ENCODE measurements around the gene UBE2G2. TPM values are rescaled to one million over a fixed set of nuclear protein-coding genes. Genes with fewer than 3 reads are reported as not detected.

Gene UBE2G2
- total RNA-seq, 1 experiment from 2014 or later: 117 TPM

GRCh38 chr21:44805859-44806258, 4.2 kb upstream of the UBE2G2 start (continued):
- TF ChIP-seq CTCF (IDR thresholded peaks at IDR 0.05) (no peak), NR3C1 (CRISPR knock-in tag; conservative IDR thresholded peaks at IDR 0.05; ENCODE audit: low read depth) (no peak), ZNF425 (CRISPR knock-in tag; conservative IDR thresholded peaks at IDR 0.05) (no peak), ZNF263 (CRISPR knock-in tag; IDR thresholded peaks at IDR 0.05; ENCODE audit: low read depth) (no peak), NR2C2 (CRISPR knock-in tag; IDR thresholded peaks at IDR 0.05) (no peak), ATF2 (CRISPR knock-in tag; IDR thresholded peaks at IDR 0.05; ENCODE audit: borderline replicate concordance, low read depth) (no peak)

- no peaks in the 10 kb centered on the region for H3K9me3 Mint-ChIP-seq
- no peak for DNase-seq (ENCODE audit: low spot score)
- ATAC-seq: no peak
- peaks cover 19% of the 10 kb centered on the region for H3K4me1 Mint-ChIP-seq
- CTCF ChIA-PET: interaction anchor here (0.7 to 1.8 kb wide), 2 partner anchors 12 to 127 kb away, joined by 5 to 8 read pairs; no protein-coding TSS in a partner anchor
- TF ChIP-seq HMGA2 (CRISPR knock-in tag; IDR thresholded peaks at IDR 0.05): no peak
- TF ChIP-seq FOXP4 (CRISPR knock-in tag; IDR thresholded peaks at IDR 0.05): no peak
- TF ChIP-seq HMGXB4 (CRISPR knock-in tag; IDR thresholded peaks at IDR 0.05): no peak
- TF ChIP-seq MLX (CRISPR knock-in tag; IDR thresholded peaks at IDR 0.05): no peak
- TF ChIP-seq PRDM15 (CRISPR knock-in tag; IDR thresholded peaks at IDR 0.05): no peak
- TF ChIP-seq IRF2 (CRISPR knock-in tag; IDR thresholded peaks at IDR 0.05; ENCODE audit: borderline replicate concordance, low read depth): no peak
- no peak for TF ChIP-seq FOXP1 (CRISPR knock-in tag; IDR thresholded peaks at IDR 0.05; ENCODE audit: borderline replicate concordance)
- TF ChIP-seq ZNF416 (CRISPR knock-in tag; IDR thresholded peaks at IDR 0.05): no peak
- no peak for TF ChIP-seq JUN (CRISPR knock-in tag; IDR thresholded peaks at IDR 0.05)
- TF ChIP-seq IRF1 (CRISPR knock-in tag; IDR thresholded peaks at IDR 0.05): no peak
- TF ChIP-seq ZNF423 (CRISPR knock-in tag; IDR thresholded peaks at IDR 0.05): no peak
- POLR2A ChIA-PET: no interaction called here
- no peak overlapping the region for H3K27ac Mint-ChIP-seq
- no peaks in the 10 kb centered on the region for H3K27me3 Mint-ChIP-seq (ENCODE audit: low read depth)
- peaks cover 44% of the 10 kb centered on the region for H3K36me3 Mint-ChIP-seq
- no peak overlapping the region for H3K4me3 Mint-ChIP-seq
These were observed 3.6 kb upstream of the UBE2G2 start for GRCh38 chr21:44805226-44805625.
